Activated CD8-positive, alpha-beta memory T cell treated with anti-CD3 and anti-CD28 coated beads, Interleukin-2, amount 50 U/mL, for 24 hours (primary cell): ENCODE measurements around the gene SUMO1.

Experiments
- DNase-seq: peaks from one replicate; pipeline ENCODE4 v3.0.0-alpha.2; 2020; ENCODE audit errors: extremely low read depth

The SUMO1 gene

DNA sequence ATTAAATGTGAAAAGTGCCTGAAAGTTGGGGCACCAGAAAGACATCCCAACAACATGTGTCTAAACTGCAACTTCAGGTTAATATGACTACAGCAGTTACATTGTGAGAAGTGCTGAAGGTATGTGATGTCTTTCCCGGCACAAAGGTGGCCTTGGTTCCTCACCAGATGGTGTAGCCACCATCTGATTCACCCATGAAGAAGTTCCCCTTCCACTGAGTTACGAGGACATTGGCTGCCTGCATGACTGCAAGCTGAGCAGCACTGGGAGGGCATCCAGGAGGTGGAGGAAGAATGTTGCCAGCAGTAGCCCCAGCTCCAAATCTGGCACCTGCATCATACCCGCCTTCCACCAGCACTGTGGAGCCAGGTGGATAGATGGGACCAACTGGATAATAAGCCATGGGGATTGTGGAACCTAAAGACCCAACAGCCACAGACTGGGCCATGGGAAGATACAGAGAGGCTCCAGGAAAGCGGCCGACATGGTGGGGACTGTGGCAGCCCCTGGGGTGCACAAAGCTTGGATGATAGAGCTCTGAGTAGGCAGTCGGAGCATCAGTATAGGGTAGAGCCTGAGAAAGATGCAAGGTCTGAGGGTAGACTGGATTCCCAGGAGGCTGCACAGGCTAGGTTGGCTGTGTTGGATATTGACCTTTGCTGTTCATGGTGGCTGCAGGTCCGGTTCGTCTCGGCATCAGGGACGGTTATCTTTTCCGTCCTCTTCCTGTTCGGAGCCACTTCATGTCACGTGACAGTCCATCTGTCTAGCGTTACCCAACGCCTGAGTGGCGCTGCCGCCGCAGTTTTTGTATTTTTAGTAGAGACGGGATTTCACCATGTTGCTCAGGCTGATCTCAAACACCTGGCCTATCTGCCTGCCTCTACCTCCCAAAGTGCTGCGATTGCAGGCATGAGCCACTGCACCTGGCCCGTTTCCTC is 36.9 kb downstream of the SUMO1 start:
- DNase-seq = no peak

DNA sequence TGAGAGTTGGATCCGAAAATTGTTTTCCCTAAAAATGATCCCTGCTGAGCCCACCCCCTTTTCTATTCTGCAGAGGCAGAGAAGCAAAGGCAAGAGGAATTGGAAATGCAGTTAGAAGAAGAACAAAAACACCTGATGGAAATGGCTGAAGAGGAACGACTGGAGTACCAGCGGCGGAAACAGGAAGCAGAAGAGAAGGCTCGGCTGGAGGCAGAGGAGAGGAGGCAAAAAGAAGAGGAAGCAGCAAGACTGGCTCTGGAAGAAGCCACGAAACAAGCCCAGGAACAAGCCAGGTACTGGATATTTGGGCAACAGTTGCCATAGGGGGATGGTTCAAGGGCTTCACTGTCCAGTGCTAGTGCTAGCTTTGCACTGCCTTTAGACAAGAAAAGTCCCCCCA is 41.7 kb downstream of the SUMO1 start:
- no peak for DNase-seq

DNA sequence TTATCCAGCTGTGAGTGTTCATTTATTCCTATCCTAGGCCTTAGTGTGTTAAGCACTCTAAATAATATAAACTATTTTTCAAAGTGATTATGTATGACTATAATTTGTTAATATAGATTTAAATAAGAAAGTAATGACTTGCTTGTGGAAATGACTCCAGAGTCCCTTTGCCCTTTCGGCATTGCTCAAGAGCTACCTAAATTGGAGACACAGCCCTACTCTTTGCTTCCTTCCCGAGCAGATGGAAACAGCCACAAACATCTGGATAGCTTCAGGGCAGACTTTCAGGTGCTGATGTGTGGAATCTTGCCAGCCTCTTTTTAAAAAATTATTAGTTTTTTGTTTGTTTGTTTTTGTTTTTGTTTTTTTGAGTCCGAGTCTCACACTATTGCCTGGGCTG is 44.0 kb downstream of the SUMO1 start:
- DNase-seq = no peak

DNA sequence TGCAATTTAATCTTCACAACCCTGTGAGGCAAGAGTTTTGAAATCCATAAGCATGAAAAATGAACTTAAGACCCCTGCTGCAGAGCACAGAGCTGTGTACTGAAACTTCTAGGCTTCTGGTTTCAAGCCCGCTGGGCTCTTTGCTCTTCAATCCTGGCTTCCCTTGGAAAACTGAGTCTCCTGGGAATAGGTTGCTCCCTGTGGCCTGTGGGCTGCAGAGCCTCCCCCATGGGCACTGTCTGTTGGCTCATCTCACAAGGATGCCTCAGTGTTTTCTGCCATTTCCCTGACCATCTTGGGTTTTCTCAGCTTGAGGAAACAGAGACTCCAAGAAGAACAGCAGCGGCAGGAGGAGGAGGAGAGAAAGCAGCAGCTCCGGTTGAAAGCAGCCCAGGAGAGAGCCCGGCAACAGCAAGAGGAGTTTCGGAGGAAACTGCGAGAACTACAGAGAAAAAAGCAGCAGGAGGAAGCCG is 44.5 kb downstream of the SUMO1 start:
- no peak for DNase-seq

DNA sequence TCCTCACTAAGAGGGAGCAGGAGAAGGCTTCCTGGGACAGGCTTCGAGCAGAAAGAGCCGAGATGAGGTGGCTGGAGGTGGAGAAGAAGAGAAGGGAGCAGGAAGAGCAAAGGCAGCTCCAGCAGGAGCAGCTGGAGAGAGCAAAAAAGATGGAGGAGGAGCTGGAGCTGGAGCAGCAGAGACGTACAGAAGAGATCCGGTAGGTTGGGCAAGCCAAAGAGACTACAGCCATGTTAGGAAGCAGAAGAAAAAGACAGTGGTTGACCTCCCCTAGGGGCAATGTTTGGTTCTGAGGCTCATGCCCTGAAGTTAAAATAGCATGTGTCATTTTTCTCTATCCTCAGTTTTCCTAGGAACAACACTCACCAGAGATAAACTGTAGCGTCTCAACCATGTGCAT is 45.1 kb downstream of the SUMO1 start:
- no peak for DNase-seq

DNA sequence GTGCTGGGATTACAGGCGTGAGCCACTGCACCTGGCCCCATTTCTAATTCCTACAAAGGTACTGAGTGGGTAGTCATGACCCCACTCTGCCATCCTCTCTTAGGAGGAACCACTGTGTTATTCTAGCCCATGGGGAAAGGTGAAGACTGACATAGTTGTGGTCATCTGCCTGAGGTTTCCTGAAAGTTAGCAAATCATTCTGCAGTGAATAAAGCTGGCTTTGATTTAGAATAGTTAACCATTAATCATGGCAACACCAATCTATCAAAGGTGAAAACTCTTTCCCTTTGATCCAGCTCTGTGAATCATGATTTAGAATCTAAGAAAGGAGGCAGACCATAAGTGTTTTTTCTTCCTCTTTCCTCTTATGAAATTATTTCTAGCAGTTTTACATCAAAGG is 50.8 kb downstream of the SUMO1 start:
- no peak for DNase-seq

DNA sequence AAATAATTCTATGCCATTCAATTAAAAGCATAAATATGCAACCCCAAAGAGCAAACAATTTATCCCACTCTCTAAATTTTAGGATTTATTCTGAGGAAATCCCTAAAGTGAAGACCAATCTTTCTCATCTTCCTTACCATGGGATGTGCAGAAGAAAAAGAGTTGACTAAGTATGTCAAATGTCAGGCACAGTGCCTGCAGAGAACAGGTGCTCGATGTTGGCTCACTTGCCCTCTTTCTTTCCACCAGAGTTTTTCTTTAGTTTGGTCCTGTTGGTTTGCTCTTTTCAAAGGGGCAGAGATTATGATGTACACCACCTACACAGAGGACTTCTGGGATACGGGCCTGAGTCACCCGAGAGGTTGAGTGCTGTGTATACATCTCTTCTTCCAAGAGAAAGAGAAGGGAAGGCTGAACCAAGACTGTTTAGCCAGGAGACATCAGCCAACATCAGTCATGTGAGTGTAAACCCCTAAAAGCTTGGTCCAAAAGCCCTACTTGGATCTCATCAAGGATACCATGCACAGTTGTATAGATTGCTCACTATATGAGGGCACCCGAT is 51.7 kb downstream of the SUMO1 start:
- DNase-seq = no peak

DNA sequence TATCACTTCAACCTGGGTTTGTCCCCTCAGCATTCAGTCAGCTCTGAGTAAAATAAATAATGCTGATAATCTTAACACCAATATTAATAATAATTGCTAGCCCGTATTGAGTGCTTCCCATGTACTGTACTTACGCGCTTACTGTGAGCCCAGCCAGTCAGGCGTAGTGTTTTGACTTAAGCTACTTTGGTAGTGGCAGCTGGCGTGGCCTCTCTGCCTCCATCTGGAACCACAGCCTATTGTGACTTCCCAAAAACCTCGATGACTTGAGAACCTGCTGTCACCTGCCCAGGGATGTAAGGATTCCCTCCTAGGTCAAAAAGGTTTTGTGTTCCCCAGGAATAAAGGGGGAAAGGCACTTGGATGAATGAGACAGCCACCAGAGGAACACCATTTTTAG is 53.2 kb downstream of the SUMO1 start:
- no peak for DNase-seq

DNA sequence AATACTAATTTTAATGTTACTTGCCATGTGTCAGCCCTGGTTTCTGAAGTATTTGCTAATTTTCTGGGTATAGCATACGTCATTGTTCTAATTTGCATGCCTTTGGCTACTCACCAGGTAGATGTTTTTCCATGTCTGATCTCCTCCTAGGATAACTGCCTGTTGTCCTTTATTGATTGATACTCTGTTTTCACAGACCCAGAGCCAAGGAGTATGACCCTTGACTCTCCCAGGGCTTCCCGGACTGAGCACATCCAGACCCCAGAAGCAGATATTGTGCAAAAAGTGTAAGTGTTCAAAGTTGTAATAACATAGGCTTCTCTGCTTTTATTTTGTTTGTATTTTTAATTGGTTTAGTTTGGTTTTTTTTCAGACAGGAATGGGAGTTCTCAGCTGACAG is 53.8 kb downstream of the SUMO1 start:
- DNase-seq = no peak

DNA sequence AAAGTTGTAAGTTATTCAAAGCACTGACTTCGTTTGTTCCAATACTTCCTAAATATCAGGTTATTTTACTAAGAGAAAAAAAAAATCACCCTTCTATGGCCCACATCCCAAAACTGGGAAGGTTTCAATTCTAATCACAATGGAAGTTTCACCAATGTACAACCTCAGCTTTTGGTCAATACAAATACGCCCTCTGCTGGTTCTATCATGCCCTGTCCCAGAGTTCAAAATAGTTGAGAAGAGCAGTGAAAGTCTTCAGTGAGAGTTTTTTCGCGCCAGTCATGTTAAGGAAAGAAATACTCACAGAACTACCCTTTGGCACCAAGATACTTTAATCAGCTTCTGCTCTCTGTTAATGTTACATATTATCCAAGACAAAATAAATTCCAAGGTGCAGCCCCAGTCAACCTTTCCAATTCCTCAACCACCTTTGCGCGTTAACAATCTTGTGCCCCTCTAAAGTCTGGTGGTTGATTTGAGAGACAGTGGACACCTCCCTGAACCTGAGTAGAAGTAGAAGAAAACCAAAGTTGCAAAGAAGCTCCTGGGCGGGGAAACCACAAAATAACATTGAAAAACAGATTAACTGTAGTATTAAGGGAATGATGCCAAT is 59.9 kb downstream of the SUMO1 start:
- DNase-seq = no peak

DNA sequence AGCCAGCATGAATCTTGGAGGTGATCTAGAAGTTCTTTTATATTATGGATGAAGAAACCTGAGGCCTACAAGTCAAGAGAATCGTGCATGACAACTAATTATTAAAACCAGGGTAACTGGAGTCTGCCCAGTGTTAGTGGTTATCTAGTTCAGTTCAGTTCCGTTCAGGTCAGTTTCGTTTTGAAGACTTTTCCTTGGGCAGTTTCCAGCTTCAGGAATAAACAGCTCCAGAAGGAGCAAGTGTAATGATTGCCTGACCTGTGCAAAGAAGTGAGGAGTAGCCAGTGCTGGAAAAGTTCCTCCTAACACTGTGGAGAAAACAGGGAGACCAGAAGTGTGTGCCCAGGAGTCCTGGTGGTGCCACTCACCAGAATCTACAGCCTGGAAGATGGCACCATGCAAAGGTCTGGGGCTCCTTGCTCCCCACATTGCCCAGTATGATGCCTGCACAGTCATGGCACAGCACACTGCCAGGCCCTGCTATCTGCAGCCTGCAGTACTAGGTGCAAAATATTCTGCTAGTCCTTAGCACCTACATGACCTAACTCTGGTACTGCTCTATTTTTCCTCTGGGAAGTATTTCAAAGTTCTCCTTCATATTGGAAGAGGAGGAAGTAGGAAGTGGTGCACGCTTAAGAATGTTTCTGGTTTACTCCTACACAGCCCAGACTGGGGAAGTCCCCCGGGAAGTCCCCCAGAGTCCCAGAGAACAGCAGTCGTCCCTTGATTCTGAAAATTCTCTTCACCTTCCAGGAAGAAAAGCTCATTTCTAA is 65.8 kb downstream of the SUMO1 start:
- no peak for DNase-seq

DNA sequence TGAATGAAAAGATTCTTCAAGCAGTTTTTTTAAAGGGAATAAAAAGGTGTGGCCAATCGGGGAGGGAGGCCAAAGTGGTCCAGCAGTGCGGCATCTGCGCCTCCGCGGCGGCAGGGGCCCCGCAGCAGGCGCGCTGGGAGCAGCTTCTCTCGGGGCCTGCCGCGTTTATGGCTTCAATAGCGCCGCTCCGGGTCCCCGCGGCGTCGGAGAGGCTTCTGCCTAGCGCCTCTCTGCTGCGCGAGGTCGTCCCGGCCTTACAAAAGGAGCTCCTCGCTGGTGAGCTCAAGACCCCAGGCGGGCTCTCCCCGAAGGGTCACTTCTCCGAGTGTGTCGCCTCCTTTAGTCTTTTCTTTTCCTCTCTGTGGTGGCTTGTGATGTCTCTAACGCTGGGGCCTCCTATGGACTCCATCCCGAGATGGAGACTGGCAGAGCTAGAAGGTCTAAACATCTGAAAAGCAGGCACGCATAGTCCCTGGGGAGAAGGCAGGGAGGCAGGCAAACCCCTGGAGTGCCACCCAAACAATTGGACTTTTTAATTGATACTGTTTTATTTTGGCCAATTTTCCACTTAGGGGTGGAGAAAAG is 67.1 kb downstream of the SUMO1 start:
- DNase-seq = no peak

DNA sequence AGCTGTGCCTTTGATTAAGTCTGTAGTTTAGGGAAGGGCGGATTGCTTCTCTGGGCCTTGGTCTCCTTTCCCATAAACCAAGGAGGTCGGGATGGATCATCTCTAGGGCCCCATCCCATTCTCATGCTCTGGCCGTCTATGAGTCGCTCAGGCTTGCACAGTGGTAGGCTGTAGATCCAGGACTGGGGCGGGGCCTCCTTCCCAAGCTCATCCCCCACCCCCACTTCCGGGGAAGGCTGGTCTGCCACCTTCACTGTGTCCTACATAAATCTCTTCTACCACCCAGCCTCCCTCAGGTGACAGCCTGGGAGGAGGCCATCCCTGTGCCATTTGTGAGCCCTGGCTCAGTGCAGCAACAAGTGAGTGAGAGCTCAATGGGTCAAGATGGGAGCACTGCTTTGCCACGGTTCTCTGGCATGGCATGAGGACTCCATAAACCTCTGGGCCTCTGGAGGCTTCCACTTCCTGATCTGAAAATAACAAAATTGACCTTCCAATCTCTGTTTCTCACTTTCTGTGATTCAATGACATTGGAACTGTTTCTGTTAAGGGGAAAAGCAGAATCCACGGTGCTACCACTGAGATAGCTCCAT is 68.5 kb downstream of the SUMO1 start:
- DNase-seq = no peak

DNA sequence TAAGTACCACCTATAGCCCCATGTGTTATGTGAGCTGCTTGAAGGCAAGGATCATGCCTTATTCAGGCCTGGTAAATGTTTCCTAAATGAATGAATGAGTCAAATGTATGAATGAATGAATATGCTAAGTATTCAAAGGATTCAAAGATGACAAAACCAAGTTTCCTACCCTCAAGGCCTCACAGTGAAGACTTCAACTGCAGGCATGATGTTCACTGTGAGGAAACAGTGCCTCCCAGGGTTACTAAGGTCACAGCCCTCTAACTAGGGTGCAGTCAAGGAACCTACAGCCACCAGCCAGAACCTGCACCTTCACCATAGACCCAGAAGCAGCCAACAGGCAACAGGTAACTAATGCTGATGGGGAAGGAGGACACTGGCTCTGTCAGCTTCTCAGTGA is 69.3 kb downstream of the SUMO1 start:
- no peak for DNase-seq

DNA sequence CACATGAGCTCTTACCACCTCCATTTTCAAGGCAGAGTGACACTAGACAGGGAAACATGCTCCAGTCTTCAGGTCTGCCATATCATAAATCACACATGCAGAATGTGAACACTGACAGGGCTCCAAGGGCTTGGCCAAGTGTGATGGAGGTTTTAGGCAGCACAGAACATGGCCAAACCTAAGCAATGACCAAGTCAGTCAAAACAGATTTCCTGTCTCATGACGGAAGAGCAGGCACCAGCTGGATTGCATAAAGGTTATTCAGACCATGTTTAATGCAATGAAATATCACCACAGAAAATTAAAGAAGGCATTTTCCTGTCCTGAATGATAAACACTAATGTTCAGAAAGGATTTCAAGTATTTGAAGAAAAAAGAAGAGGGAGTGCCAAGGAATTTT is 72.5 kb downstream of the SUMO1 start:
- no peak for DNase-seq

DNA sequence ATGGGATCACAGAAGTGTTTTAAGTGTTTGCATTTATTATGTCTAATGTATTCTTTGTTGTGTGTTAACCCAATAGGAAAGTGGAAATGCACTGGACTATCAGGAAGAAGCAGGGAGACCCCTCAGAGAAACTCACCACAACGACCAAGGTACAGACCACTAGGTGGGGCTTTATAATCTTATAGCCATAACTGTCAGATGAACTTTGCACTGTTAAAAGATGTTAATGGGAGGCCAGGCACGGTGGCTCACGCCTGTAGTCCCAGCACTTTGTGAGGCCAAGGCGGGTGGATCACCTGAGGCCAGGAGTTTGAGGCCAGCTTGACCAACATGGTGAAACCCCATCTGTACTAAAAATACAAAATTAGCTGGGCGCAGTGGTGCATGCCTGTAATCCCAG is 73.2 kb downstream of the SUMO1 start:
- no peak for DNase-seq

DNA sequence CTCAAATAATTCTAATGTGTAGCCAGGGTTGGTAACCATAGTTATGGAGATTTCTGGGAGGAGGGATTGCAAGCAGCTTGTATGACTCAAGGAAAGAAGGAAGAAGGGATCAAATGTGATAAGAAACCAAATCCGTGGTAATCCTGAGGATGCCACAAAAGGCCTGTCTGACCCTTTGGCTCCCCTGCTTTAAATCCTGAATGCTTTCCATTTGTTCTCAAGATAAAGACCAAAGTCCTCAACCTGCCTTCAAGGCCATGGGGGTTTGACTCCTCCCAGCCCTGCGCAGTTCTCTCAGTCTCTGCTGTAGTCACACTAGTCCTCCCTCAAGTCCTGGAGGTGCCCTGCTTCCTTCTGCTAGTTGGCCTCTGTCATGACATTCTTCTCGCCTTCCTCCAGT is 74.0 kb downstream of the SUMO1 start:
- no peak for DNase-seq

DNA sequence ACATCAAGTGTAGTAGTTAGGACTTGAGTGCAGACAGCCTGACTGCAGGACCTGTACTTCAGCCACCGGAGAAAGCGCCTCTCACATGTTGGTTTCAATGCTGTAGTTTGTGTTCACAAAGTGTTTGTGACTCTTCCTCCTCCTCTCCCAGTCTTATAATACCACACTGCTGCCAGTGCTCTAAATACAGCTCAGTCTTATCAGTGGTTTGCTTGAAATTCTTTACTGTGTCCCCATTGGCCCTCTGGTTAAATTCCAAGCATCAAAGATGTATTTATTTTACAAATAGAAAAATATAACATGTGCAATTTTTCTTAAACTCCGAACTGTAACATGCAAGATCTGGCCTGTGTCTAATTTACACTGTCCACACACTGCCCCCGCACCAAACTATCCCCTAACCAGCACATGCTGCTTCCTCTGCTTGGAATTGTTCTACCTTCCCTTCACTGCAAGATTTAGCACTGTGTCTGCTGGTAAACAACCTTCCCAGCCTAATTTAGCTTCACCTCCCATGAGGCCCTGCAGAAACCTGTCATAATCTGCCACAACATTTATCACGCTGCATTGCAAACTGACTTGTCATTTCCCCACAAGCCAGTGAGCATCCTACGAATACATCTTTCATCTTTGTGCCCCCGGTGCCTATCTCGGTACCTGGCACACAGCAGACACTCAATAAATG is 77.1 kb downstream of the SUMO1 start:
- no peak for DNase-seq

DNA sequence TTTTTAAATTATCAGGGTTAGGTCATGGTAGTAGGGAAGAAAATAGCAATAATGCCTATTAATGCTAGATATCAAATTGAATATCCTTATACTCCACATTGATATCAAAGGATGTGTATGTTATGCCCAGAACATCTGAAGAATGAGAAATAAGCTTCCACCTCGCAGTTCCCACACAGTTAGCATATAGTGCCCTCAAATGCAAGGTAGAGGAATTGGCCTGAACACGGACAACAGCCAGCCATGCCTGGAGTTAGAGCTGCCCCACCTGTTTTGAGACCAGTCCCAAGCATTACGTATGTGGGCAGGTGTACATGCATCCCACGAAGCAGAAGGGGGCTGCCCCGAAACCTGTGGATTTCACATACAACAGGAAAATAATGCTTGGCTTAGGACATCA is 79.6 kb downstream of the SUMO1 start:
- no peak for DNase-seq

DNA sequence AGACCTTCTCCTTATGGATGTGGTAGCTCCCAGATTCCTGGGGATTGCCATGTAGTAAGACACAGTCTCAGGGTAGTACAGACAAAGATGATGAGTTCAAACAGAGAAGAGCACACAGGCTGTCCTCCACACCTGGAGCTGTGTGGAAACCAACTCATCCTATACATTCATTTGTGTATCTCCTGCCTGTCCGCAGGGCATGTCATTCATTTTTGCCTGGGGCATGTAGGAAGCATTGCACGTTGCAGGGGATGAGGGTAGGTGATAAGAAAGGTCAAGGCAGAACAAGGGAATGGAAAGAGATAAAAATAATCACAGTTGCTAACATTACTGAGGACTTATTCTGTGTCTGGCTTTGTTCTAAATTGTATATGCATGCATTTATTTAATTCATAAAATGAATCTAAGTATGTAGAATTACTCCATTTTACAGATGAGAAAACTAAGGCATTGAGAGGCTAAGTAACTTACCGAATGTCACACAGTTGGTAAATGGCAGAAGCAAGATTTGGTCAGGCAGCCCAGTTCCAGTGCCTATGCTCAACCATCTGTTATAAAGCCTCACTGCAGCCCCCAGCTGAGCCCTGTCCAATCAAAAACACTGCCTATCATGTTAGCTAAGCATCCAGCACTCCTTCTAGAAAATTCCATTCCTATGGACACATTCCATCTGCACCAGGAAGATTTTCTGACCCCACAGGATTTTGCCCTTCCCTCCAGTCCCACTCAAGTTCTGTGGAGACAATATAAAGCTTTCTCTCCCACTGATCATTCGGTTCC is 81.0 kb downstream of the SUMO1 start:
- DNase-seq = no peak
